Suprapubic skin (tissue), 4 donors: ENCODE results near the gene HMGCR.

Source experiments
- POLR2A ChIP-seq, 2 donors: fragments of 450-650 bp; IDR thresholded peaks; one replicate each; pipeline ENCODE4 v1.6.1; 2017; ENCODE audit warnings: antibody characterized with exemption in 2 of 2, mild to moderate bottlenecking in 2 of 2, moderate library complexity in 2 of 2
- POLR2AphosphoS5 ChIP-seq, 3 donors: sonication (generic); formaldehyde crosslinking; IDR thresholded peaks; one replicate each; pipeline ENCODE4 v1.6.1; 2017; ENCODE audit warnings: antibody characterized with exemption in 3 of 3
- TF ChIP-seq, protein P1 (sequence below), 2 donors: fragments of 200-600 bp in 1 of 2; fragments of 450-650 bp in 1 of 2; sonication (generic) in 1 of 2; IDR thresholded peaks; one replicate each; pipeline ENCODE4 v1.5.1; 2016 to 2019; ENCODE audit warnings: antibody characterized with exemption in 2 of 2, mild to moderate bottlenecking in 1 of 2, moderate library complexity in 1 of 2

GRCh38 chr5:75355236-75355635 is 18.2 kb downstream of the HMGCR start:
- TF ChIP-seq, protein P1, sequence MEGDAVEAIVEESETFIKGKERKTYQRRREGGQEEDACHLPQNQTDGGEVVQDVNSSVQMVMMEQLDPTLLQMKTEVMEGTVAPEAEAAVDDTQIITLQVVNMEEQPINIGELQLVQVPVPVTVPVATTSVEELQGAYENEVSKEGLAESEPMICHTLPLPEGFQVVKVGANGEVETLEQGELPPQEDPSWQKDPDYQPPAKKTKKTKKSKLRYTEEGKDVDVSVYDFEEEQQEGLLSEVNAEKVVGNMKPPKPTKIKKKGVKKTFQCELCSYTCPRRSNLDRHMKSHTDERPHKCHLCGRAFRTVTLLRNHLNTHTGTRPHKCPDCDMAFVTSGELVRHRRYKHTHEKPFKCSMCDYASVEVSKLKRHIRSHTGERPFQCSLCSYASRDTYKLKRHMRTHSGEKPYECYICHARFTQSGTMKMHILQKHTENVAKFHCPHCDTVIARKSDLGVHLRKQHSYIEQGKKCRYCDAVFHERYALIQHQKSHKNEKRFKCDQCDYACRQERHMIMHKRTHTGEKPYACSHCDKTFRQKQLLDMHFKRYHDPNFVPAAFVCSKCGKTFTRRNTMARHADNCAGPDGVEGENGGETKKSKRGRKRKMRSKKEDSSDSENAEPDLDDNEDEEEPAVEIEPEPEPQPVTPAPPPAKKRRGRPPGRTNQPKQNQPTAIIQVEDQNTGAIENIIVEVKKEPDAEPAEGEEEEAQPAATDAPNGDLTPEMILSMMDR (IDR thresholded peaks at IDR 0.05): no peak
- no peak for TF ChIP-seq POLR2A (IDR thresholded peaks at IDR 0.05)
- no peak for TF ChIP-seq POLR2AphosphoS5 (IDR thresholded peaks at IDR 0.05)
